Stimulated activated CD4-positive, alpha-beta T cell treated with anti-CD3 and anti-CD28 coated beads, Interleukin-4, amount 100 ng/mL, for 4 hours (primary cell): Measurements from ENCODE around the gene CYTH3.
"Not testable (repeated sequence)": the region's sequence is repeated elsewhere in the genome, so short reads cannot be mapped to it uniquely, and the experiment has no call there.

Source experiments
- DNase-seq, 2 experiments: peaks; one replicate each; pipeline ENCODE4 v3.0.0-alpha.2; 2020

The CYTH3 gene

DNA sequence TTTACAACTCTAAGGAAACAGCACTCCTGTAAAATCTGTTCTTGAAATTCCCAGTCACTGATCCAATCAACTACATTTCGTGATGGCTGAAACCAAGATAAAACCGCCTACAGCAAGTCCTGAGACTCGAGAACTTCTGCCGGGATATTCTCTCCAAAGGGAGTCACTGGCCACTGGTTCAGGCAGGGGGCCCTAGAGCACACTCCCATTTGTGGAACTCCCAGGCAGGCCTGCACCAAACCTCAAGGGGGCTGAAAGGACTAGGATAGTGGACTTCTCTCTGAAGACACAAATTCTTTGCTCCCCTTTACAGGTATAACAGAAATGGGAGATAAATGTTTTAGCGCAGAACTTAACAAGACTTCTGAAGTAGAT, 16.3 kb downstream of the CYTH3 start:
- no peak for DNase-seq

DNA sequence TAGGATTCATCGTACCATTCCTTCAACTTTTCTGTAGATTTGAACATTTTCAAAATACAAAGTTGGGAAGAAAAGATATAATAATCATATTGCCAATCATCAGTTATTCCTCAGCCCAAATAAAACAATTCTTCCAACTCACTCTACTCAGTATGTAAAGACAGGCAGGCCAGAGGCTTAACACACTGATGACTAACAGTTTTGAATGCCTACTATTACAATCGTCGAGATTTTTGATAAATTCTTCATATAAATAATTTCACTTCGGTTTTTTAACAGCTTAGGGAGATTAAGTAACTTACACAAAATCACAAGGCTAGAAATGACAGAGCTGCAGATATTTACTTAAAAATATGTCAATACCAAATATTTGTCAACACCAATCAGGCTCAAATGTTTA, 17.6 kb downstream of the CYTH3 start:
- DNase-seq: no peak

DNA sequence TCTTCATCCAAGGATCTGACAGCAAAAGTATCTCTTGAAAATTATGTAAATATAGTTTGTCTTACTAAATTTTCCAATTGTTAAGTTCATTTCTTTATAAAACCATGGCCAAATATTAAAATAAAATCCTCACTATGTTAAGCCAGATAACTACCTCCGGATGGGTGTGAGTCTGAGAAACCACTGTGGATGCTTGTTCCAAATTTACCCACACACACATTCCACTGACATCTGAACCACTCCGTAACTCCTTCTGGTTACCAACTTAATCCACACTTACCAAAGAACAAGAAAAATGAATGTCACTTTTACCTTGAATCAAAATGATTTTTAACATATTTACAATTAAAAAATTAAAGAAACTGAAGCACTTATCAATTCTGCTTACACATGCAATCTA, 19.7 kb downstream of the CYTH3 start:
- no peak for DNase-seq

DNA sequence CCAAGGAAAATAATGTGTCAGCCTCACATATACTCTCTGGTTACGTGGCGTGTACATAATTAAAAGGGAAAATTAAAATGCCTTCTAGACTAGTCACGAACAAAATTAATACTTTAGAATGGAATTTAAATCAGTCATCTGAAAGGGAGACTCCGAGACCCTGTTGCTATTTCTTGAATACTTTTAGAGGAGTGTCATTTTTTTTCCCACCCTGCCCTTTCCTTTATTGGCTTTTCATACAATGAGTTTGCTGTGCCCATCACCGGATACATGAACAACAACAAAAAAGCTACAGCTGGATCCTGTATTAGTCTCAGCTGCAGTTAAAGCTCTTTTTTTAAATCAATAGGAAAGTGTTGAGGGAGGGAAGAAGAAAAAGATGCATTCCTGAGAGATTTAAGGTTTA, 20.1 kb downstream of the CYTH3 start:
- DNase-seq: no peak

DNA sequence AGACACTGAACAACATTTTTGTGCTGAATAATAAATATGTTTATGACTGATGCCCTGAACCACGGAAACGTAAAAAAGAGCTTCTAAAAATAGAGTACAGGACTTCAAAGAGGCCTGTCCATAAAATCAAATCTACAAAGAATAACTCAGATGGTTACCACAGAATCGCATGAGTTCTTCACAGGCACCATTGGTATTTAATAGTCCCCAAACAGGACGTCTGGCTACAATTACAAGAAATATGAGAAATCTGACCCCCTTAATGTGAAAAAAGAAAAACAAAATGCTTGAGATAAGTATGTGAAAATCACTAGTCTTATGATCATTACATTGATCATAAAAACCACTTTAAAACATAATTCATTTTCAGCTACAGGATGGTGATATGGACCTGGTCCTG, 20.8 kb downstream of the CYTH3 start:
- DNase-seq: no peak

DNA sequence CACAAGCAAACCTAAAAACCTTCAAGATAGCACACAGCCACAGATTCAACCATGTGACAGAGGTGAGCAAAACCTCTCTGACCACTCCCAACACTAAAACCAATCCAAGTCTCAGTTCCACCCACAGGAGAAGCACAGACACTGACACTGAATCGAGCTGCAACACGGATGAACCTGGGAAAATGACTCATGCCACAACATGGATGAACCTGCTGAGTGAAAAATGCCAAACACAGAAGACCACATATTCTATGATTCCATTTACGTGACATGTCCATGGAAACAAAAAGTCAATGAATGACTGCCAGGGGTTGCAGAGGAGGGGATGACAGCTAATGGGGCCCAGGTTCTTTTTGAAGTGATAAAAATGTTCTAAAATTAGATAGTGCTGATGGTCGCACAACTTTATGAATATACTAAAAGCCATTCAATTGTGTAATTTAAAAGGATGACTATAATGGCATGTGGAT, 22.0 kb downstream of the CYTH3 start:
- no peak for DNase-seq

DNA sequence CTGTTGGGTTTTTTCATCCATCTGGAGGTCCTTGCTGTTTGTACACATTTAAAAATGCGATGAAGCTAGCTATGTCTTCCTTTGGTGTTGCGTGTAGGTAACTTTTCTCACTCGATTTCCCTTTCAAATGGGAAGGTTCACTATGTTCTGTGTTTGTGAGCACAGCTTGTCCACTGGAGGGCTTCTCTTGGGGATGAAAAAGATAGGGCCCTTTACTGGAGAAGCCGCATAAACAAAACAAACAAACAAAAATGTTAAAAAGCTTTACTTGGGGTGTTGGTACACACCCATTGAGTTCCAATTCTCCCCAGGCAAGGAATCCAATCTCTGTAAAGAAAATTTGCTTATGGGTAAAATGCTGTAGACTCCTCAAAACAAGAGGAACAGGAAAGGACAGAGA, 23.4 kb downstream of the CYTH3 start:
- no peak for DNase-seq

DNA sequence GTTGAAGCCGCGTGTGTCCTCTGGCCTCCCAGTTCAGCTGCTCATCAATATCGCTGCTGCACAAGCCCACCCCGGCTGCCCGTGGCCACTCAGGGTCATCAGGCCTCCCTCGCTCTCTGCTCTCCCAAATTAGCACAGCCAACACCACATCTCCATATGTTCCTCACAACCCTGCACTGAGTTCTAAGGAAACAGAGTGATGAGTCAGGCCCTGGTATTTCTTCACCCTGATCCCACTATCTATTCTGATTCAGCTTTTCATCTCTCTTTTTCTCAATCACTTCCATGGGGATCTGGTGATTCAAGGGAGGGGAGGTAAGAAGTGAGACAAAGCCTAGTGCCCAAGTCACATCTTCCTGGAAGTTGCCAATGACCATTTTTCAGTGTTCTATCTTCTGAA, 23.8 kb downstream of the CYTH3 start:
- DNase-seq: no peak

DNA sequence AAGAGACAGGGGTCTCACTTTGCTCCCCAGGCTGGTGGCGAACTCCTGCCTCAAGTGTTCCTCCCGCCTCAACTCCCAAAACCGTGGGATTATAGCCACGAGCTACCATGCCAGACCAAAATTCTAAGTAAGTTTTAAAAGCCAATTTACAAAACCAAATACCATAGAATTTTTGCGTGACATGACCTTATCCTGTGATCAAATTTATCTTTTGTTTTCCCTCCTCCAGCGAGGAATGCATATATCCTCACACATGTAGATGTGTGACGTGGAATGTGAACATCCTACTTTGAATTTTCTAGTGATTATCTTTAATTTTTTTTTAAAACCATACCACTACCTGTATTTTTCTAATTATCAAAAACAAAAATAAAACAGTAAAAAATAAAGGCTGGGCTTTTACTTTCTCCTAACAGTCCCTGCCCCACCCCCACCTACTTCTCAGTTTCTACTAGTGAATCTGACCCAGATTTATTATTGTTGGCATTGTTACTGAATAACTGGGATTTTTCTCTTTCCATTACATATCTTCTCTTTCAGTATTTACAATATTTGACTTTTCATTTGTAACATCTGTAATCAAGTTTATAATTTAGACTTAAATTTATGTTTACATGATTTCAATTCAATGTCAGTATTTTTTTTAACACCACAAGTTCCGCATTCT, 26.0 kb downstream of the CYTH3 start:
- no peak for DNase-seq

DNA sequence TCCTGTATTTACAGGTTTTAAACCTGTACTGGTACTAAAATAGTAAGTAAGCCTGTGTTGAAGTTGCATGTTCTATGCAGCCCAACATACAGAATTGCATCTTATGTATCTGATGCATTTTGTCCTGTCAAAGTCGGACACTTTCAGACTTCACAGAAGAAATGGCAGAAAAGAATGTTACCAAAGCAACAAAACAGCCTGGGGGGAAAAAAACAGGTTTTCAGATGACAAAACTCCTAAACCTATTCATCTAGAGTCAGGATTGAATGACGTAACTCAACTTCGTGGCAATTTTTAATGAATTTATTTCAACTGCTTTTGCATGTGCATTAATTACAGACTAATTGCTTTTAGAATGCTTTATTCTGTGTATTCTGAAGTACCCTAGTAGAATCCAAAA, 28.4 kb downstream of the CYTH3 start:
- no peak for DNase-seq

DNA sequence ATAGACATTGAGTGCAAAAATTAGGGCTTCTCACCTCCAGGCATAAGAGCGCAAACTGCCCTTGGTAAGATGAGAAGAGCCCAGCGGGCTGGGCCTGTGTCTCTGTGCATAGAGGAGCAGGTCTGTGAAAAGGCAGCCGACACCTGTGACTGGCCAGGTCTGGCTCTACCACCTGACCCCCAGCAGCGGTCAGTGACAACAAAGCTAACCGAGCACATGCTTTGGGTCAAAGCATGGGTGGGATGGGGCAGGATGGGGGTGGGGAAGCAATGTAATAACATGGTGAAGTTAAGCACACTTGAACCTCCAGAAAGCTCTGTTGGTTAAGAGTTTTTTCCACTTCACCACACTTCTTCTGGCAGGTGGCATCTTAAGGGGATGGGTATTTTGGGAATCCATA, 29.3 kb downstream of the CYTH3 start:
- no peak for DNase-seq

DNA sequence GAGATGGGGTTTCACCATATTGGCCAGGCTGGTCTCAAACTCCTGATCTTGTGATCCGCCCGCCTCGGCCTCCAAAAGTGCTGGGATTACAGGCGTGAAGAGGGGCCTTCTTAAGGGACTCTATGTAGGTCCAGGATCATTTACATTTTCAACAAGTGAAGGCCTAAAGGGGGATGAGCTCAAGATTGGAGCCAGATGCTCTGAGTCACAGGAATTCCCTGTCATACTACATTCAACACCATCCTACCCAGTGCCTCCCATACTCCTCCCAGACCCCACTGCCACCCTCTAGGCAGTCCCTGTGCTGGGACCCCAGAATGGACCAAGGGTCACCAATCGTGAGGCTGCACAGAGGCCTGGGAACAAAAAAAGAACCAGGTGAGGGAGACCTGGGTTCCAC, 29.9 kb downstream of the CYTH3 start:
- no peak for DNase-seq

DNA sequence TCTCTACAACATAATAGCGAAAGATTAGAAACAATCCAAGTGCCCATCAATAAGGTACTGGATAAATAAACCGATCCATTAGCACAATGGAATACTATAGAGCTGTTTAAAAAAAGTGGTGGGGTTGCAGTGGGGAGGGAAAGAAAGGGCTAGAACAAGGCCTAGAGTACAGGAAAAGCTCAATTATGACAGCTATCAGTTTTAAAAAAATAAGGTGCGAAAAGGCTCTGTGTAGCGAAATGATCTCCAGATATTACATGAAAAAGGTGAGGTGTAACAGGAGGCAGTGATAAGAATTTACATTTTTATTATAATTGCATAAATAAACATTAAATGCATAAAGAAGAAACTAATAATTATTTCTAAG, 30.8 kb downstream of the CYTH3 start:
- no peak for DNase-seq

DNA sequence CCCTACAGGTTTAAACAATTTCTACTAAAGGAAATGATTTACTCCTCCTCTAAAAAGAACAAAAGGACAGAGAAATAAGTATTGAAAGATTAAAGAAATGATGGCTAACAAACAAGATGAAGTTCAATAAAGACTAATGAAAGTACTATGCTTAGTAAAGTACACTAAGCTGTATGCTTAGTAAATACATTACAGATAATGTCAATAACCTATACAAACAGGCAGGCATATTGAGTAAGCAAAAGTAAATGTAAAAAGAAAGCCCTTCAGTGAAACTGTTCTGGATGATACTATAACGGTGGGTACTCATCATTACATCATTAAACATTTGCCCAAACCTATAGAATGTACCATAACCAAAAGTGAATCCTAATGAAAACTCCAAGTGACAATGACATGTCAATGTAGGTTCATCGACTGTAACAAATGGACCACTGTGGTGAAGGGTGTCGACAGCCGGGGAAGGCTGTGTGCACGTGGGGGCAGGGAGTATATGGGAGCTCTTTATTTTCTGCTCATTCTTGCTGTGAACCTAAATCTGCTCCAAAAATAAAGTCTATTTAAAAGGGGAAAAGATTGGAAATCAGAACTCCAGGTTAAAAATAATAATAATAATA, 34.0 kb downstream of the CYTH3 start:
- DNase-seq: no peak

DNA sequence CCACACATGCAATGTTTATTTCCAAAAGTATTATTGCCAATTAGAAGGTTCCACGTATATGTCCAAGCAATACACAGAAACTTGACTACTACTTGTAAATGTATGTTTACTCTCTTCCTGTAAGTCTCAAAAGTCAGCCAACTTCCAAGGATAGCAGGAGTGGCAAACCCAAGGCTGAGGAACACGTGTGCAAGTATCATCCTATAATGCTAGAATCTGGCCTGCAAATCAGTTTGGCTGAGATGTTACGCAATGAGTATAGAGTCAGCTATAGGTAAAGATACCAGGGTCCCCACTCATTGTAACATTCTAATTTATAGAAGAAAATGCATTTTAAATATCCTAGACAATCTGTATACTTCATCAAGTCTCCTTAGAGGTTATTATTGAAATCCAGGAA, 34.7 kb downstream of the CYTH3 start:
- DNase-seq: no peak

DNA sequence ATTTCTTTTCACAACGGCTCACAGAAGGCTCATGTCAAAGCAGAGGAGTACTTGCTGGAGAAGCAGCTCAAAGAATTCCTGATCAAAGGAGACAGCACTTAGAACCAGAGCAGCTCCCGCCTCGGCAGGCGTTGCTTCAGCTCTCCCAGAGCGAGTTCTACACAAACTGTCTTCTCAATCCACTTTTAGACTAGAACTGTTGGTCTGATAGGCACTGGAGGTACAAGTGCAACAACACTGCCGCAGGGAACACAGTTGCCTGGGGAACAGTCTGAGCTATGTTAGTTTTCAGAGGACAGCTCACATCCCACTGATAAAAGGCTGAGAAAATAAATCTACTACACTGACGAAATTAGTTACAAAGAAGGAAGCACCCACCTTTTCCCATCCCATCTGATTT, 35.4 kb downstream of the CYTH3 start:
- no peak for DNase-seq

DNA sequence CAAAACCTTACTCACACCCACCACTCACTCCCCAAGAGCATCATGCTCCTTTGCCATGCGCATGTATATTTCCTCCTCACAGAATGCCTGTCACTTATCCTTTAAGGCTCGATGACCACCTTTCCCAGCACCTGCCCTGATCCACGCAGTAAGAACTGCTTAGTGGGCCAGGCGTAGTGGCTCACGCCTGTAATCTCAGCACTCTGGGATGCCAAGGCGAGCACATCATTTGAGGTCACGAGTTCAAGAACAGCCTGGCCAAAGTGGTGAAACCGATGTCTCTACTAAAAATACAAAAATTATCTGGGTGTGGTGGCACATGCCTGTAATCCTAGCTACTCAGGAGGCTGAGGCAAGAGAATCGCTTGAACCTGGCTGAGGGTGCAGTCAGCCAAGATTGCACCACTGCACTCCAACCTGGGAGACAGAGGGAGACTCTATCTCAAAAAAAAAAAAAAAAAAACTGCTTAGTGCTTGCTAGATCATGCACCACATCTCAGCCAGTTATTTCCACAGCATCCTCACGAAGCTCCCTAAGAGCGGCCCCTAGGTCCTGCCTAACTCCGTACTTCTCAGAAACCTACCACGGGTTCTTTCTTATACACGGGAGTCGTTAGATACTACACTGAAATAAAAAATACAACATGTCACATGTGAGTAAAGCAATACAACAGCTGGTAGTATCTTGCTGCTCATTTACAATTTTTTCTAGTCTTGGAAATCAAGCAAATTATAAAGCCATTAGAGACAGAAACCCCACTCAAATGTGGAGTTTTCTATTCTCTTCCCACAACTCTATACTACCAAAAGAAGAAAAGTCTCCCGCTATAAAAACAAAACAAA, 37.2 kb downstream of the CYTH3 start:
- DNase-seq: no peak

DNA sequence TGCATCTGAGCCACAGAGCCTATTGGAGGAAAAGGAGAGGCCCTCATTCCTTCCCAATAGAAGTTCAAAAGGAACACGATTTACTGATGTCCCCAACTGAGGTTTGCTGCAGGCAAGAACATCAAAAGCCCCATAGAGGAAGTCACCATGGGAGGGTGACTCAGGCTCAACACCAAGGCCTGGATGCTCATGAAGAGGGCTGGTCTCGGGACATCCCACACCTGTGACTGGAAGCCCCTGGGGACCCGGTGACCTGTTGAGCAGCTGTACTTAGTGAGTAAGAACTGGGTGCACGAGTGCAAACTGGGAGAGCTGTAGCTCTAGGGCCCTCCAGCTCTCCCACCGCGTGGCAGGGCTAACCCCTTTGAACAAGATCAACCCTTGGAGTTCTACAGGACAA, 38.0 kb downstream of the CYTH3 start:
- DNase-seq: peak in 1 of 2 experiments; percentile 11

DNA sequence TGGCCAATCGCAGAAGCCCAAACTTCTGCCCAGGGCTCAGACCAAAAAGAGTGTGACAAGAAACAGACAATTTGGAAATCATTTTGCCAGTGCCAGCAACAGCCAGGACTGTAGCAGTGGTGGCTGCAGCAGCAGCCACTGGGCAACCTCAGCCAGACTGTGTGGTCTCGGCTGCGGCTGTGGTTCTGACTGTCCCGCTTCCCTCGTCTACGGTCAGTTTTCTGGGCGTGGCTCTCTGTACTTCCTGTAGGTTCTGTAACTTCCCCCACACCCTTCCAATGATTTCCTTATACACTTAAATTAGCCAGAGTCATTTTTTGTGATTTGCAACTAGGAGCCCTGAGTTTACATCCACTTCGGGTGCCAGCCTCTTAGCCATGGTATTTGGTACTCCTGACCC, 39.9 kb downstream of the CYTH3 start:
- DNase-seq: no peak

DNA sequence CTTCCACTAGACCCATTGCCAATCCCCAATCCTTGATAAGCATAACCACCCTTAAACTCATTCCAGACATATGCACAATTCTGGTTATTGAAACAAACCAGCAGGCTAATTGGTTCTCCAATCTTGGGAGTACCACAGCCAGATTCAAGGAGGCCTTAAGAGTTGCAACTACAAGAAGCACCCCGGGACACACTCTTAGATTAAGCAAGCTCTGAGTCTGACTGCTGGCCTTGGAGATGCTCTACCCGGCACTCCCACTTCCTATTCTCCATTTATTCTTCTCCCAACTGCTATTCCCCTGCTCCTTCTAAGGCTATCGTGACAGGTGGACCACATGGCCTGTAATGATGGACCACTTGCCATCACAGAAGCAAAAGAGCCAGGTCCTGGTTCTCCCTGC, 40.3 kb downstream of the CYTH3 start:
- no peak for DNase-seq

DNA sequence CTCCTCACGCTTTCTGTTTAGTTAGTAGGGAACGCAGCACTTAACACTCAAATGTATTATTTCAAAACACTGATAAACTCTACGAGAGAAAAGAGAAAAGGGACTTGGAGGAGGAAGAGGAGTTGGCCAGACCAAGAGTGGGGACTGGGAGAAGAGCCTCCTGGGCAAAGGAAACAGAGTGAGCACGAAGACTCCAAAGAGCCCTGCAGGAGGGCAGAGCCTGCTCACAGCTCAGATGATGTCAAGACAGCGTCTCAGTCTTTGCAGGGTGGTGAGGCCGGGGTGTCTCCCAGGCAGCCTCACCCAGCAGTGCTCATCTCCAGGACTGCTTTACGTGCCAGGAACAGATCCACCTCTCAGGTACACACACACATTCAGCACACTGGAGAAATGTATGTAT, 41.2 kb downstream of the CYTH3 start:
- DNase-seq: no peak

DNA sequence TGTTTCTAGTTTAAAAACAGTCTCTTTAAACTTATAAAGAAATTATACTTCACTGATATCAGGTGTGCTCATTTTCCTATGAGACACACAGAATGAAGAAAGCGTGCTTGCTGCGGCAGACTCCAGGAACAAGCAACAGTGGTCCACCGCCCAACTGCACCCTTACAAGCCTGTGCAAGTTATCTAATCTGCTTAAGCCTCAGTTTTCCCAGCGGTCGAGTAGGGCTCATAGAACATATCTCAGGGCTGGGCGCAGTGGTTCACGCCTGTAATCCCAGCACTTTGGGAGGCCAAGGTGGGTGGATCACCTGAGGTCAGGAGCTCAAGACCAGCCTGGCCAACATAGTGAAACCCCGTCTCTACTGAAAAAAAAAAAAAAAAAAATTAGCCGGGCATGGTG, 43.1 kb downstream of the CYTH3 start:
- not testable (repeated sequence) for DNase-seq

DNA sequence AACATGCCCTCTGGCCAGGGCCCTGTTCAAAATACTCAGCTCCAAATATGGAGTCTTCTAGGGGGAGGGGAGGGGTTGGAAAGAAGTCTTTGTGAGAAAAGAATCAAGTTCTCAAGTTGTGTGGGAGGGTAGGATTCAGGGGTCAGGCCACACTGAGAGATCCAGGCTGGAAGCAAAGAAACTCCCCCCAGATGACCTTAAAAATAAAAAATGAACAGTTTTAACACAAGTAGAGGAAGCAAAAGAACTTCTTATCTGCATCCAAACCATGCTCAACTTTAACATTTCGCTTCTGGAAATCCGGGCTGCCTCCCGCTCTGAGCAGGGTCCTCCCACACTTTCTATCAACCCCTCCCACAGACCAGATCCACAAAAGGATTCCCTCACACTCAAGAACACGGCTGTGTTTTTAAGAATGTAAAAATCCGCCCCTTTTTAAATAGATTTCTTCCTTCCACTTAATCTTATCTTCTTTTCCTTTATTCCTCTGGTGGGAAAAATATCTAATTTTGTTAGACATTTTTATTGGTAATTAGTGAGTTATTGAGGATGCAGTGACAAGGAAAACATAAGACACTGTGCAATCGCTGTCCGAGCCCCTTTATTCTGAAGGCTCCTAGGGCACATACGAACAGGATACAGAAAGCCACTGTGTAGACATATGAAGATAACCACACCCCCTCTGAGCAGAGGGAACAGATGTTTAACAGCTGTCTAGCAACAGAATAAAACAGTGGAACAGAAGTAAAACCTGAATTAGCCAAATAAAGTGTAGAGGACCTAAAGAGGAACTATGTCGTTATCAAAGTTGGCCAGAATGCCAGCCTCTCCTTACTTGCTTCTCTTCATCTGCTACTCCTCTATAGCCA, 43.8 kb downstream of the CYTH3 start:
- no peak for DNase-seq
